Measurements from ENCODE around the gene CEND1.

DNA sequence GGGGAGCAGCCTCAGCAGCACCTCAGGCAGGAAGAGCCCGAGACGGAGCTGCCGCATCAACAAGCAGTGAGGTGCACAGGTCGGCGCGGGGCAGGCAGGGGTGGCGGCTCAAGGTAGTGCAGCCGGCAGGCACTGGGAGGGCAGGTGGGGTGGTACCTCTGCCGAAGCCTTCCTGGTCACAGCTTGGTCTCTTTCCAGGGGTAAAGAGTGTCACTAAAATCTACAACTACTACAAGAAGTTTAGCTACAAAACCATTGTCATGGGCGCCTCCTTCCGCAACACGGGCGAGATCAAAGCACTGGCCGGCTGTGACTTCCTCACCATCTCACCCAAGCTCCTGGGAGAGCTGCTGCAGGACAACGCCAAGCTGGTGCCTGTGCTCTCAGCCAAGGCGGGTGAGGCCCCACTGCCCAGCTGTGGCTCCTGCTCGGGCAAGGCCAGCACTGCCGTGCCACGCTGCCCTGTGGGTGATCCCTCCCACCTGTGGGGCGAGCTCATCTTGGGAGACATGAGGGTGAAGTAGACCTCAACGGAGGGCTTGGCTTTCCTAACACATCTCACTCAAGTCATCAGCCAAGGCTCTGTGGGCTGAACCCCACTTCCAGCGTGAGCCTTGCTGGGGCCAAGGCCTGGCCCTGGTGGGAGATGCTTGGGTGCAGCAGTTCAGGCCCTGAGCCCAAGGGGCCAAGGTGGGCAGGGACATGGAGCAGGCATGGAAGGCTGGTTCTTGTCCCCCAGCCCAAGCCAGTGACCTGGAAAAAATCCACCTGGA, 26.2 kb downstream of the CEND1 start:
- no peak for TF ChIP-seq POLR2A (IDR thresholded peaks at IDR 0.05; ENCODE audit: low read depth, low read length)
- no peak for TF ChIP-seq CTCF (conservative IDR thresholded peaks at IDR 0.05; ENCODE audit: low read depth, low read length)
- TF ChIP-seq CHD1 (IDR thresholded peaks at IDR 0.05; ENCODE audit: low read depth, low read length) = no peak
- TF ChIP-seq USF2 (IDR thresholded peaks at IDR 0.05; ENCODE audit: low read depth, low read length) = no peak
- TF ChIP-seq MAFK (IDR thresholded peaks at IDR 0.05; ENCODE audit: low read depth, low read length) = no peak

Data from IMR-90 (cell line).